HG02678 (cell line): ENCODE measurements around the gene PKHD1.

ENCODE experiments used
- ATAC-seq: cut with Tn5 transposase; IDR thresholded peaks from one replicate; pipeline ENCODE4 v1.9.1; 2021; ENCODE audit warnings: mild to moderate bottlenecking, moderate library complexity; ENCODE audit not compliant: unreplicated experiment

The PKHD1 gene, protein sequence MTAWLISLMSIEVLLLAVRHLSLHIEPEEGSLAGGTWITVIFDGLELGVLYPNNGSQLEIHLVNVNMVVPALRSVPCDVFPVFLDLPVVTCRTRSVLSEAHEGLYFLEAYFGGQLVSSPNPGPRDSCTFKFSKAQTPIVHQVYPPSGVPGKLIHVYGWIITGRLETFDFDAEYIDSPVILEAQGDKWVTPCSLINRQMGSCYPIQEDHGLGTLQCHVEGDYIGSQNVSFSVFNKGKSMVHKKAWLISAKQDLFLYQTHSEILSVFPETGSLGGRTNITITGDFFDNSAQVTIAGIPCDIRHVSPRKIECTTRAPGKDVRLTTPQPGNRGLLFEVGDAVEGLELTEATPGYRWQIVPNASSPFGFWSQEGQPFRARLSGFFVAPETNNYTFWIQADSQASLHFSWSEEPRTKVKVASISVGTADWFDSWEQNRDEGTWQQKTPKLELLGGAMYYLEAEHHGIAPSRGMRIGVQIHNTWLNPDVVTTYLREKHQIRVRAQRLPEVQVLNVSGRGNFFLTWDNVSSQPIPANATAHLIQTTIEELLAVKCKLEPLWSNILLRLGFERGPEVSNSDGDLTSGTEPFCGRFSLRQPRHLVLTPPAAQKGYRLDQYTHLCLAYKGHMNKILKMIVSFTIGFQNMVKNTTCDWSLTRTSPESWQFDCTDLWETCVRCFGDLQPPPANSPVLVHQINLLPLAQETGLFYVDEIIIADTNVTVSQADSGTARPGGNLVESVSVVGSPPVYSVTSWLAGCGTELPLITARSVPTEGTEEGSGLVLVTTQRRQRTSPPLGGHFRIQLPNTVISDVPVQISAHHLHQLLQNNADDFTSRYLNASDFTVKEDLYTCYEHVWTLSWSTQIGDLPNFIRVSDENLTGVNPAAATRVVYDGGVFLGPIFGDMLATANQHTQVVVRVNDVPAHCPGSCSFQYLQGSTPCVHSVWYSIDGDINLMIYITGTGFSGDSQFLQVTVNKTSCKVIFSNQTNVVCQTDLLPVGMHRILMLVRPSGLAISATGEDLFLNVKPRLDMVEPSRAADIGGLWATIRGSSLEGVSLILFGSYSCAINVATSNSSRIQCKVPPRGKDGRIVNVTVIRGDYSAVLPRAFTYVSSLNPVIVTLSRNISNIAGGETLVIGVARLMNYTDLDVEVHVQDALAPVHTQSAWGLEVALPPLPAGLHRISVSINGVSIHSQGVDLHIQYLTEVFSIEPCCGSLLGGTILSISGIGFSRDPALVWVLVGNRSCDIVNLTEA (N-terminal part only)

DNA sequence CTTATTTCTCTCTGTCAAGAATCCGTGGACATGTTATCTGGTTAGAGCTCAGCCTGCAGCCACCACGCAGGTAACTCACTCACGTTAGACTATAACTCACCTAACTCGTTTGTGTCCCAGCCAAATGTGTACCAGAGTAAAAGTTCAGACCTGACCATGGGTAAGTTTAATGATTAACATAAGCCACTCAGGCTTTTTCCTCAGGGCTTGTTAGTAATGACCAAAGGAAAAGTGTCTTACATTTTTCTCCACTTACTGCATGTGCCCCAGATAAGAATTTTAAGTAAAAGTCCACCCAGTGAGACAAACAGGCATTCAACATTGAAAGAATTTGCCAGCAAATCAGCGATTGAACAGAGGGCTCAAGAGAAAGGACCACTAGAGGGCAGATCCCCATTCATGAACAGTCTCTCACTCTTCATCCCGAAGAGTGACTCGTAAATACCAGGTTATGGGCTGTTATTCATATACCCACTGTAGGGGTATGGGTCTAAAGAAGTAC lies at the start of gene PKHD1:
Gene PKHD1 (minus strand): TSS at position 116 of the 502 bp plus-strand sequence. CDS start 2,680 bp downstream, outside the sequence.
- ATAC-seq, result no peak

DNA sequence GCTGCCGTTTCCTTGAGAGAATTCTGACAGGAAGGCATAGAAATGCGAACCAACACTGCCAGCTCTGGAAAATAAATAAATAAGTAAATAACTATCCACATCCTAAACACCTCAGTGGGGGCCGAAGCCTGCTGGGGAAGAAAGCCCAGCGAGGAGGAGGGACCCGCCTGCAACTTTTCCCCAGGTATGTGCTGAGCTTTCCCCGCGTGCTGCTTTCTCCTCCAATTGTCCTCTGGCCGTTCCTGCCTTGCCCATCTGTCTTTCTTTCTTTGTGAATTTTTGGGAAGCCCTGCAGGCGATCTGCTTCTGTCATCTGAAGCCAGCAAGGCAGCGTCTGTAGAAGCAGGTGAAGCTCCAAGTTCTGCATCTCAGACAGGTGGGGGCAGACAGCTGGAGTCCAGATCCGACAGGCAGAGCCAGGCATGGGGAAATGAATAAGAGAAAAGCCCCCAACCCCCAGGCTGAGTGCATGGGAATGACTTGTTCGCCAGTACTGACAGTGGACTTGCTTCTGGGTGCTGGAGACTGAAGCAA lies 49.6 kb upstream of the PKHD1 start:
- ATAC-seq, result no peak

DNA sequence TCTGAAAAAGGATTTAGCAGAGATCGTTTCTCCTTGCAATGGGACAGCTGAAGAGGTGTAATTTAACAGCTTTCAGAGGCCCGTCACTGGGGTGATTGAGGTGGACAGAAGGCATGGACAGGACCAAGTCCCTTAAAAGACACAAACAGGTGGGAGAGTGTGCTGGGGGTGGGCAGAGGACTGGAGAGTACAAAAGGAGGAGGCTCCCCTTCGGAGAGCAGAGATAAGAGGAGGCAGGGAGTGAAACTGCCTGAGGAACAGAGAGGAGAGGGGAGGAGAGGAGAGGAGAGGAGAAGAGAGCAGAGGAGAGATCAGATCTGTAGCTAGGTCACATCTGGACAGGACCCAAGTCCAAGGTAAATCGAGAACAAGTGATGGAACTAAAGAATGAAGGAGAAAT lies 48.6 kb upstream of the PKHD1 start:
- no peak for ATAC-seq

DNA sequence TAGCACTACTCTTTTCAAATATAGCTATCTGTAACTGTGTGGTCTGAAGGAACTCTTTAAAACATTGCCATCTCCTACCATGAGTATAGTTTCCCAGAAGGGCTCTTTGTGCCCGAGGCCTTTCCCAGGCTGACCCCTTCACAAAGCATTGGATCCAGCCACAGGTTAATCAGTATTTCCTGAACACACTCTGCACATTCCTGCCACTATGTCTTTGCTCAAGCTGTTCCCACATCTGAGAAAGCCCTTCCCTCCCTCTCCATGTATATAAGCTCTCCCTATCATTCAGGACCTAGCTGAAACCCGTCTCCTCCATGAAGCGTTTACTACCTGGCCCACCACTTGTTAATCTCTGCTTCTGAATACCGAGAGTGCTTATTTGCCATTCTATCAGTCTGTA lies 47.8 kb upstream of the PKHD1 start:
- ATAC-seq, result no peak

DNA sequence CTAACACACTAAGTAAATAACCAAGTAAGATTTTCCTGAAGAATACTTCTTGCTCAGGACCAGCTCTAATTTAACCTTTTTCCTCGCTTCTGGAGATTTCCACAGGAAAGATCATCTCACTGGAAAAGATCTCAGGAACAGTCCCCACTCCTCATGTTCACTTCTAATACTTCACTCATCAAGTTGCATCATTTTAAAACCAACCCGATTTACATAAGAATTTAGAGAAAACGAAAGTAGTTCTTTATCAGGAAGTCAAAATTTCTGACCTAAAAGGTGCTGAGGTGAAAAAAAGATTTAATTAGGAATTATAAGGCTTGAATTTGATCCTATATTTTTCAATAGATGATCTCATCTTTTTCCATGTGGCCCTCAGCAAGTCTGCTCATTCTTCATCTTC lies 46.6 kb upstream of the PKHD1 start:
- ATAC-seq, result no peak

DNA sequence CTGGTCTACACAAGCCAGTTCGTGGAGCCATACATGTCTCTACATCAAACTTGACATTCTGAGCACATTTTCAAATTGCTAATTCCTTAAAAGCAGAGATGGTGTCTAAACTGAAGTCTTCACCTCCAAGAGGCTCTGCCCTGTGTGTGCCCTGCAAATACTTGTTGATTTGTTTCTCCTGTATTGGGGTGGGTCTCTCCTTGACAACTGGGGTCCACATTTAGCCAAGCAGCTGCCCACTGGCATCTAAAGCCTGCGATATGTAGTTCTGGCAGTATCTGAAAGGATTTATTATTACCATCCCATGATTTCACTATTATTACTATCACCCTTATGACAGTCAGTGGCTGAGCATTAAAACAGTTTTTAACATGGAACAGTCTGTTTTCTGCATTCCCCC lies 45.9 kb upstream of the PKHD1 start:
- ATAC-seq, result no peak

DNA sequence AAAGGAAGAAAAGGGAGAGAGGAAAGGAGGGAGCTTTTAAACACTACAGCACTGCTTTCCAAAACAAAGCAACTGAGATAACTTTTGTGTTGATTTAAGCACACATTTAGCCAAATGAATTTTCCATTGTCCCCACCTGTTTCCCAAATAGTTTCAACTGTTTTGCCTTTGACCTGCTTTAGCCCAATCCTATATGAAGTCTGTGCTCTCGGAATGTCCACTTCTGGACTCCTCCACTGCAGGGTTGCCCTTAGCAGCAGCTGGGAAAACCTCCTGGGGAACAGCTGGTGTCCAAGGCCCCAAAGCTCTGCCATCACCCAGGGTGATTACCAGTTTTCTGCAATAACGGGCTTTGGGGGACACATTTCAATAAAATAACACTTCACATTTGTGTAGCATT lies 44.9 kb upstream of the PKHD1 start:
- ATAC-seq, result no peak

DNA sequence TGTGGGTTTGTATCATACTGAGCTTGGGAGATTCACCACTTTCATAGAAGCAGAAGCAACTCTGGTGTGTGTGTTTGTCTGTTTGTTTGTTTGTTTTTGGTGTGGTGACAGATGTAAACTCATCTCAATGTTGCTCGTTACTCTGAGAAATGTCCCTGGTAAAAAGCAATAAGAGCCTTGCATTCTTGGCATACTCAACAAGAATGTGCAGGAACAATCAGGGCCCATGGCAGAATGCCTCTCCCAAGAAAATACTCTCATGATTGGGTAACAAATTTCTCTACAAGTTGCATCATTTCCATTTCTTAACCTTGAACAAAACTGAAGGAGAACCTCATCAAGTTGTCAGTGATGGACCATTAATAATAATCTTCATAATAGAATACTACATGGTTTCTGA lies 43.0 kb upstream of the PKHD1 start:
- no peak for ATAC-seq

DNA sequence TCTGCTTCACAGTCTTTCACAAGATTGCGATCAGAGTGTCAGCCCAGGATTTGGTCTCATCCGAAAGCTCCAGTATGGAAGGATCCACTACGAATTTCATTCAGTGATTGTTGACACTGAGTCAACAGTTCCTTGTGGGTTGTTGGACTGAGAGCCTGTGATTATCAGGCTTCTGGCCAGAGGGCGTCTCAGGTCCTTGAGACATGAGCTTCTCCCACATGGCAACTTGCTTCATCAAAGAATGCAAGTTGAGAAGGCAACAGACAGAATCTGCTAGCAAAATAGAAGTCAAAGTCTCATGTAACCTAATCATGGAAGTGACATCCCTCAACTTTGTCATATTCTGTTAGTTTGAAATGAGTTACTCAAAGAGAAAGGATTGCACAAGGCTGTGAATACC lies 40.5 kb upstream of the PKHD1 start:
- no peak for ATAC-seq

DNA sequence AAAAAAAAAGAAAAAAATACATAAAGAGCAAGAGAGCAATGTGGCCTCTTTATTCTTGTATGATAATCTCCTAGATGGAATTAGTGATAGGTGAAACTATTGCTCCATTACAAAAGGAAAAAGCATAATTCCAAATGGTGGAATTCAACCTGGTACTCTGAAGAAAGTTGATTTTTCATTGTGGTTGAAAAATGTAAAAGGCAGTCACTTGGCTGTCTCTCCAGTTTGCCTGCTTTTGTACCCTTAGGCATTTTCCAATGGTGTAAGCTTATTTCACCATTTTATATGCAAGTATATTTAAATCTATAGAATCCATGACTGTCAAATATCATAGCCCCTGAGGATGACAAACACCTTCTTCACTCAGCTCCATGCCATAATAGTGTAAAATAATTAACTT lies 38.8 kb upstream of the PKHD1 start:
- ATAC-seq, result no peak

DNA sequence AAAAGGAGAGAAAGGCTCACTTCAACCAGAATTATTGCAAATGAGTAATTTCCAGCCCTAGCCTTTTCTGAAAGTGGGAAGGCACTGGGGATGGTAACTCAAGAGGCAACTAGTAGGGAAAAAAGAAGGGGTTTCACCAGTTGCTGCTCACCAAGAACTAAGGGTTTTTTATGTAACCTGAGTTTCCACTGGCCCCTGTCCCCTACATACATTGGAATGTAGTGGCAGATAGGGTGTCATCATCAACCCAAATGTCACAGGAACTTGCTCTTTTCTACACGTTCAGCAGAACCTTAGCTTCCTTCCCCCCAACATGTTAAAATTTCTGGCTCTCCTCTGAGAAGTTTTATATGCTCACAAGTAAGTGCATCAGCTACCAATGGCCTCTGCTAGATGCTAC lies 38.2 kb upstream of the PKHD1 start:
- no peak for ATAC-seq

DNA sequence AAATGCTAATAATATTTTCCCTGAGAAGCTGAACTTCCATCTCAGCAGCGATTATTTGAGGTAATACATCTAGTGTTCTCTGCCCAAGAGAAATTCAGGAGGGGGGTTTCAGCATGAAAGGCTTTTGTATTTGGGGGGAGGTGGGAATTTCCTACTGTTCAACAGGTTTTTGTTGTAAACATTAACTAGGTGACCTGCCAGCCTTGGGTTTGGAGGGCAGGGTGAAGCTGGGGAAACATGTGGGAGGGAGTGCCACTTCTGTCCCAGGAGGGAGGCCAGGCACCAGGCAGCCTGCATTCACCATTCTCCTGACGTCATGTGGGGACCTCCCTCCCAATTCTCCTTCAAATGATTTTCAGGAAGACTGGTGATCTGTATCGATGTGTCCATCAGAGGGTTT lies 37.7 kb upstream of the PKHD1 start:
- ATAC-seq, result no peak

DNA sequence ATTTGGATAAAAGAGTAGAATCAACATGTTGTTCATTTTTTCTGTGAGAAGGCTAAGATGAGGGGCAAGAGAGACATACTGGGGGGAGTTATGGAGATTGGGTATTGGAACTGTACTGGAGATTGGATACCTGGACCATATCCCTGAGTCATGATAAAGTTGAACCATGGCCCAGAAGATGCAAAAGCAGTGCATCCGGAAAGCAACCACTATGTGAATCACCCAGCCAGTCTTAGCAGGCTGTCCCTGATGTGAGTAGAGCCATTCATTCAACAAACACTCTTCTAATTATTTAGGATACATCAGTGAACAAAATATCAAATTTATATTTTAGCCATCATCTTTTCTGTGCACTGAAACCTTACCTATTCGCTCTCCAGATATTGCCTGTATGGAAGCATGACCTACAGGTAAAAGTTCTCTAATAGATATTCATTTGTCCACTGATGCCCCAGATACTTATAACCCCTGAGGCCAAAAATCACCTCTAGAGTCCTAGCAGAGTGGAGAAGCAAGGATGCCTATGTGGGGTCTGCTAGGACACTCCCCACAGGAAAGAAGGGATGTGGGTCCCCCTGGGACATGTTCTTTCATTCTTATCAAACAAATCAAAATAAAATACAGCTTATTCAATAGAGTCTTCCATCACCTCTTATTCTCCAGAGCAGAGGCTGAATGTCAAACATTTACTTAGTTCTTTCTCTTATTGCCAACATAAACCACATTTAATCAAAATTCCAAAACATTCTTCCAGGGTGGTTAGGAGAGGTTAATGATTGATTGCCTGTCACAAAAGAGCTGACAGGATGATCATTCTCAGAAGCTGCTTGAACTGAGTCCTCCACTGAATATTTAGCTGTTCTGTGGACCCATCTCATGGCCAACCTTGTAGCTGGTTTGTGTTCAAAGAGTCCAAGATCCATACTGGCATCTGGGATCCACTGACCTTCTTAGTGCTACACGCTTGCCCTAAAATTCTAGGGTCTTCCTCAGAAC lies 37.0 kb upstream of the PKHD1 start:
- ATAC-seq, result no peak

DNA sequence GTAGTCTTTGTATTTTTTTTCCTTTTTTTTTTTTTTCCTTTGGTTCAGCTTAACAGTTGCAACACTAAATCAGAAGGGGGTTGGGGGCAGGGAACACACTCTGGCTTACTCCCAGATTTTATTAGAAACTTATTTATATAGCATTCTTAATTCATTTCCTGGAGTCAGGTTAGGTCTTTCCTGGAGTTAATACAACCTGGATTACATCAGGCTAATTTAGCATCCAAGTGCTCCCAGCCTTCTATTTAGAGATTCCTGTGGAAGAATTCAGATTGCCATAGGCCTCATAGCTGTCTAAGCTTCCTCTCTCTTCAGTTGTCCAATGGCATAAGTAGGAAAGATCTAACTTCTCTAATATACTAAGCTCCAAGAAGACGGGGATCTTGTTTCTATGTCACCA lies 35.8 kb upstream of the PKHD1 start:
- ATAC-seq, result no peak

DNA sequence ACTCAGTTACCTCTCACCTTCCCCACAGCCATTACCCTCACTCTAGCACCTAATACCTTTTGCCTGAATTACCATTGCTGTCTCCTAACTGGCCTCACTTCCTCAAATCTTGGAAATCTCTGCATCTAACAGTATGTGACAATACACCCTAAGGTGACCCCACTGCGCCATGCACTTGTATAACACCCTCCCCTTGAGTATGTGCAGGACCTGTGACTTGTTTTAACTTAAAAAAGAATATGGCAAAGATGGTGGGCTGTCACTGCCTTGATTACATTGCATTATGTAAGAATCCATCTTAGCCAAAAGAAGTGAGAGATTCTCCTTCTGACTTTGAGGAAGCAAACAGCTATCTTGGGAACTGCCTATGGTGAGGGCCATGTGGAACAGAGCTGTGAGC lies 29.9 kb upstream of the PKHD1 start:
- ATAC-seq, result no peak

DNA sequence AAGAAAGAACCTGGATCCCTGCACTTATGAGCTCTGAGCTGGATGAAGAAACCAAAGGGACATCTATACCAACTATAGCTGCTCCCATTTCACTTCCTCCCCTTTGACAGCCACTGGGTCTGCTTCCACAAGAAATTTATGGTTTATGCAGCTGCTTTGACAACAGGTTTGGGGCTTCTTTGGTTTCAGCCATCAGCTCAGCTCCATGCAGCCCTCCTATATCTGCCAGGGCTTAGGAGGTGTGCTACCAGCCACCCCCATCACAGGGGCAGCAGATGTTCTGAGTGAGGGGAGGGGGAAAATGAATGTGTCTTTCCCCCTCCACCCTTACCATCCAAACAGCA lies 29.2 kb upstream of the PKHD1 start:
- no peak for ATAC-seq

DNA sequence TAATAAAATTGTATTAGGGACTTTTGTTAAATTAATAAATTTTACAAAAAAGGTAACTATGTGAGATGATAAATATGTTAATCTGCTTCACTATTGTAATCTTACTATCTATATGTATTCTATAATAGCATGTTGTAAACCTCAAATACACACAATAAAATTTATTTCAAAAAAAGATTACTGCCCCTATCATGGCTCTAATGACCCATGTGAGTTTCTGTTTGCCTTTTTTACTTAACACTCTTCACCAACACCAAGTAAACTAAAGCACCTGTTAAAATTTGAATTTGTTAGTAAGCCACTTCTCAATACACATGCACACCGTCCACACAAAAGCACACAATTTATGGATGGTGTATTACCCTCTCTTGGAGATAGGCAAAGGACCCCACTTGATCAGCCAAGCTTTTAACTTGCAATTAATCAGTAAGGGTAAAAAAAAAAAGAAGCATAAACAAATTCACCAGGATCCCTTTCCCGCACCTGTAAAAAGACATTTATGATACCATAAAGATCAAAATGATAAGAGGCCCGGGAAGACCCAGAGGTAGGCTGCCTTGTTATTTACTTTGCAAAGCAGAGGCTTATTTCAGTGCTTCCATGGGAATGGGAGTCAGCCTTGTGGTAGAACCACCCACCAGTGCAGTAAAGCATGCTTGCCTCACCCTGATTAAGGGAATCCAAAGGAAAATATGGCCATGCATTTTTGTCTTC lies 28.6 kb upstream of the PKHD1 start:
- ATAC-seq, result no peak

DNA sequence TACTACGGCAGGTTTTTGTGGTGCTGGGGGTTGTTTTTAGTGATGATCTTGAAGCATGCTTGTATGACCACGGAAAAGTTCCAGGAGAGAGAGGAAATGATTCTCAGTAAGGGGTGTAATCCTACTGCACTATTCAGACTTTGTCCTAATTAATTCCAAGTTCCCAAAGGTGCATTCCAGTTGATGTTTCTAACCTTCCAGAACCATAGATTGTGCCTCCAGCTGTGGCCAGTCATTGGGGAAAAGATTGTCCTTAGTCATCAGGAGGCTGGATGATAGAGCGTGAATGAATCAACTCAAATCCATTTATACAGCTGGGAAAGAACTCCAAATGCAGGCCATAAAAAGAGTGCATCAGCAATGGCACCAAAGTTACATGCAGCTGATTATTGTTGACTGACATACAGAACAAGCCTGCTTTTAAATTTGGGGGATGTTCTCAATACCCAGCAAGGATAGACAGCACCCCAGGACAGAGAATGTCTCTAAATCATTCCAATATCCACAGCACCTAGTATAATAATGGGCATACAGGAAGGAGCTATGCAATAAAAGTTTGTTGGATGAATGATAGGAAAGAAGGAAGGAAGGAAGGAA lies 27.8 kb upstream of the PKHD1 start:
- no peak for ATAC-seq

DNA sequence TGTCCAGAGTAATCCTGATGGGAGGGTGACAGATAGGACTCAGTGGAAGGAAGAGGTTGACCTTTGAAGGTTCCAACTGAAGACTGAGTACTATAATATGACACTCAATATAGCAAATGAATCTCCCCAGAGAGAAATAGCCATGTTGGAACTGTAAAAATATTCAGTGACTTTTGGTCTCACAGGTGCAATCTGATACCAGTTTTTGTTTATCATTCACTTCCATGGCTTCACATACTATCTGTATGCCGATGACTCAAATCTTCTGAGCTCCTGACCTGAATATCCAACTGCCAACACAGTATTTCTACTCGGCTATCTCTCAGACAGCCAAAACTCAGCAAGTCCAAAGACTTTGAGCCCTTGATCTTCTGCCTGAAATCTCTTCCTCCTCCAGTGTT lies 21.8 kb upstream of the PKHD1 start:
- ATAC-seq, result no peak
